ENCODE data around the gene ANP32A. TPM values are rescaled to one million over a fixed set of nuclear protein-coding genes. Genes with fewer than 3 reads are reported as not detected.

ANP32A gene
- total and polyA plus RNA-seq, 5 experiments from 2014 or later, result 81.3 to 131 (median 88.1) TPM

- Mint-ChIP-seq H3K27me3 (peaks cover 0 to 2% (median 0%) of the 10 kb centered on the region in 5 donors), H3K4me3 (no peak overlapping the region), H3K4me1 (peaks cover 4 to 25% (median 5%) of the 10 kb centered on the region in 4 donors), H3K9me3 (no peaks in the 10 kb centered on the region), H3K36me3 (no peaks in the 10 kb centered on the region), H3K27ac (peak overlapping the region in 1 of 10 donors; percentile 19)
- ATAC-seq (no peak), DNase-seq (no peak)
- POLR2A ChIA-PET, result no interaction called here
These were observed 89.5 kb downstream of the ANP32A start for GRCh38 chr15:68730976-68731897.

GRCh38 chr15:68730471-68730919 is 90.2 kb downstream of the ANP32A start:
- Mint-ChIP-seq H3K27me3 (peaks cover 0 to 2% (median 0%) of the 10 kb centered on the region in 5 donors), H3K4me1 (peaks cover 4 to 19% (median 6%) of the 10 kb centered on the region in 4 donors), H3K36me3 (no peaks in the 10 kb centered on the region), H3K4me3 (no peak overlapping the region), H3K27ac (no peak overlapping the region), H3K9me3 (no peaks in the 10 kb centered on the region)
- ATAC-seq, result no peak
- DNase-seq, result peak in 6 of 10 donors; percentile 13 to 41 (median 28)
- POLR2A ChIA-PET, result no interaction called here

- no peak overlapping the region for H3K4me3 Mint-ChIP-seq
- peaks cover 0 to 3% (median 0%) of the 10 kb centered on the region in 5 donors for H3K27me3 Mint-ChIP-seq
- no peaks in the 10 kb centered on the region for H3K36me3 Mint-ChIP-seq
- no peaks in the 10 kb centered on the region for H3K9me3 Mint-ChIP-seq
- no peak overlapping the region for H3K27ac Mint-ChIP-seq
- peaks cover 4 to 15% (median 6%) of the 10 kb centered on the region in 4 donors for H3K4me1 Mint-ChIP-seq
- DNase-seq (no peak), ATAC-seq (no peak)
- POLR2A ChIA-PET, result no interaction called here
These were observed 90.8 kb downstream of the ANP32A start for GRCh38 chr15:68729789-68730411.

Small RNA genes within 50 kb of the gene (microRNA-seq; reads per million reads assigned to microRNA genes)
- gene MIR4312 (ENCODE audit: borderline microRNAs expressed), result not detected

Other genes starting within 250 kb of the ANP32A start
- gene CORO2B, start 241.9 kb downstream of the ANP32A start, total RNA-seq, result under 1 TPM; 0.44 to 0.73 TPM
- gene CORO2B, start 241.9 kb downstream of the ANP32A start, polyA plus RNA-seq, result not detected
- gene SPESP1, start 109.6 kb upstream of the ANP32A start, total RNA-seq, result under 1 TPM; 0.60 to 0.69 TPM
- under 1 TPM; 0.36 to 0.94 (median 0.80) TPM for gene SPESP1, start 109.6 kb upstream of the ANP32A start, polyA plus RNA-seq
- gene NOX5, start 193.8 kb upstream of the ANP32A start, total RNA-seq, result under 1 TPM; 0.05 TPM
- gene NOX5, start 193.8 kb upstream of the ANP32A start, polyA plus RNA-seq, result not detected

Data from naive thymus-derived CD8-positive, alpha-beta T cell (primary cell).